ENCODE measurements around the gene LRMDA. TPM values are rescaled to one million over a fixed set of nuclear protein-coding genes. Genes with fewer than 3 reads are reported as not detected.

Gene LRMDA
- 10 to 100 TPM in 1 of 4 donors, 1 to 10 TPM in 3; 1.4 to 23.1 (median 3.6) TPM for total RNA-seq

- peaks cover 0 to 24% (median 0%) of the 10 kb centered on the region in 4 donors for H3K4me1 ChIP-seq
- TF ChIP-seq POLR2A (IDR thresholded peaks at IDR 0.05) (no peak), CTCF (IDR thresholded peaks at IDR 0.05) (no peak)
- H3K27ac ChIP-seq: peak within 1 kb of the TSS; percentile 38 to 79 (median 66)
- no peaks in the 10 kb centered on the region for H3K9me3 ChIP-seq
- H3K4me3 ChIP-seq: peak within 1 kb of the TSS; percentile 32 to 76 (median 54)
- no peaks in the 10 kb centered on the region for H3K36me3 ChIP-seq
- H3K27me3 ChIP-seq: no peaks in the 10 kb centered on the region
- peak in 1 of 3 donors; percentile 63 for DNase-seq
These were observed at the start of gene LRMDA for GRCh38 chr10:75431180-75432111. LRMDA (plus strand) TSS chr10:75431624.

GRCh38 chr10:75386128-75386527 is 45.3 kb upstream of the LRMDA start:
- H3K4me3 ChIP-seq: no peak overlapping the region
- H3K27me3 ChIP-seq: no peaks in the 10 kb centered on the region
- no peak for TF ChIP-seq POLR2A (IDR thresholded peaks at IDR 0.05)
- no peak for TF ChIP-seq CTCF (IDR thresholded peaks at IDR 0.05)
- H3K27ac ChIP-seq: no peak overlapping the region
- H3K36me3 ChIP-seq: no peaks in the 10 kb centered on the region
- H3K4me1 ChIP-seq: no peaks in the 10 kb centered on the region
- DNase-seq: no peak
- H3K9me3 ChIP-seq: no peaks in the 10 kb centered on the region

GRCh38 chr10:75388082-75388481 is 43.3 kb upstream of the LRMDA start:
- TF ChIP-seq POLR2A (IDR thresholded peaks at IDR 0.05) (no peak), CTCF (IDR thresholded peaks at IDR 0.05) (no peak)
- no peak overlapping the region for H3K4me3 ChIP-seq
- no peak for DNase-seq
- H3K4me1 ChIP-seq: no peaks in the 10 kb centered on the region
- H3K27ac ChIP-seq: no peak overlapping the region
- H3K9me3 ChIP-seq: no peaks in the 10 kb centered on the region
- no peaks in the 10 kb centered on the region for H3K27me3 ChIP-seq
- H3K36me3 ChIP-seq: no peaks in the 10 kb centered on the region

GRCh38 chr10:75390178-75390577 is 41.2 kb upstream of the LRMDA start:
- no peaks in the 10 kb centered on the region for H3K36me3 ChIP-seq
- DNase-seq: no peak
- no peak for TF ChIP-seq CTCF (IDR thresholded peaks at IDR 0.05)
- no peak for TF ChIP-seq POLR2A (IDR thresholded peaks at IDR 0.05)

GRCh38 chr10:75392271-75392670 is 39.2 kb upstream of the LRMDA start:
- no peaks in the 10 kb centered on the region for H3K36me3 ChIP-seq
- peaks cover 0 to 7% (median 0%) of the 10 kb centered on the region in 4 donors for H3K4me1 ChIP-seq
- H3K4me3 ChIP-seq: no peak overlapping the region
- no peak for DNase-seq
- H3K27me3 ChIP-seq: no peaks in the 10 kb centered on the region
- H3K27ac ChIP-seq: no peak overlapping the region
- H3K9me3 ChIP-seq: no peaks in the 10 kb centered on the region
- TF ChIP-seq POLR2A (IDR thresholded peaks at IDR 0.05) (no peak), CTCF (IDR thresholded peaks at IDR 0.05) (no peak)

More at GRCh38 chr10:75390178-75390577, 41.2 kb upstream of the LRMDA start:
- Histone ChIP-seq H3K27ac (no peak overlapping the region), H3K4me1 (peaks cover 0 to under 1% (median 0%) of the 10 kb centered on the region in 4 donors), H3K9me3 (no peaks in the 10 kb centered on the region), H3K4me3 (no peak overlapping the region), H3K27me3 (no peaks in the 10 kb centered on the region)
